HG03060 (cell line): ENCODE measurements around the gene MMP15.
"Not testable (repeated sequence)": the region's sequence is repeated elsewhere in the genome, so short reads cannot be mapped to it uniquely, and the experiment has no call there.

Experiments used
- ATAC-seq: cut with Tn5 transposase; IDR thresholded peaks from one replicate; pipeline ENCODE4 v1.9.1; 2021; ENCODE audit warnings: low read depth, moderate number of reproducible peaks; ENCODE audit not compliant: unreplicated experiment

The MMP15 gene

DNA sequence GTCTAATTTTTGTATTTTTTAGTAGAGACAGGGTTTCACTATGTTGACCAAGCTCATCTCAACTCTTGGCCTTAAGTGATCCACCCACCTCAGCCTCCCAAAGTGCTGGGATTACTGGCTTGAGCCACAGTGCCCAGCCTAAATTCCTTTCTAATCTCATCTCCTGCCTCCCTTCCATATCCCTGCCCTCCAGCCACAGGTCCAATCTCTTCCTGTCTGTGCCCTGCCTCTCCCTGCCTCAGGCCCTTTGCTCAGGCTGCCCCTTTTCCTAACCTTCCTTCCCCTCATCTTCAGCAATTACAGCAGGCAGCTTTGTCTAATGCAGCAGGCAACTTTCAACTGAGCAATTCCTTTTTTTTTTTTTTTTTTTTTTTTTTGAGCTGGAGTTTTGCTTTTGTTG, 56.8 kb downstream of the MMP15 start:
- no peak for ATAC-seq

DNA sequence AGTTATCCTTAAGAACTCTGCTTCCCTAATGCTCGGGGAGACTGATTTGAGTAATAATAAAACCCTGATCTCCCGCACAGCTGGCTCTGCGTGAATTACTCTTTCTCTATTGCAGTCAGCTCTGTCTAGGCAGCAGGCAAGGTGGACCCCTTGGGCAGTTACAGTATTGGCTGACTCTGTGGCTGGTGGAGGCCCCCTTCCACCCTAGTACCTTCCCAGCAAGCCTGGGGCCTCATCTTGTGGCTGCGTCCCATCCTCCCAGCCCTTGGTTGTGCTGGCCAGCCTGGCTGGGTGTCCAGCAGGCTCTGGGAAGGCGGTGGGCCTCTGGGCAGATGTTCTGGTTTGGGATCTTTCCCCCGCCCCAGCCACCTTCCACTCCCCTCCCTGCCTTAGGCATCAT, 59.1 kb downstream of the MMP15 start:
- no peak for ATAC-seq

GRCh38 chr16:58085171-58085570, 59.6 kb downstream of the MMP15 start:
- no peak for ATAC-seq

- ATAC-seq = no peak
Observed at GRCh38 chr16:58085584-58086251, 60.2 kb downstream of the MMP15 start.

DNA sequence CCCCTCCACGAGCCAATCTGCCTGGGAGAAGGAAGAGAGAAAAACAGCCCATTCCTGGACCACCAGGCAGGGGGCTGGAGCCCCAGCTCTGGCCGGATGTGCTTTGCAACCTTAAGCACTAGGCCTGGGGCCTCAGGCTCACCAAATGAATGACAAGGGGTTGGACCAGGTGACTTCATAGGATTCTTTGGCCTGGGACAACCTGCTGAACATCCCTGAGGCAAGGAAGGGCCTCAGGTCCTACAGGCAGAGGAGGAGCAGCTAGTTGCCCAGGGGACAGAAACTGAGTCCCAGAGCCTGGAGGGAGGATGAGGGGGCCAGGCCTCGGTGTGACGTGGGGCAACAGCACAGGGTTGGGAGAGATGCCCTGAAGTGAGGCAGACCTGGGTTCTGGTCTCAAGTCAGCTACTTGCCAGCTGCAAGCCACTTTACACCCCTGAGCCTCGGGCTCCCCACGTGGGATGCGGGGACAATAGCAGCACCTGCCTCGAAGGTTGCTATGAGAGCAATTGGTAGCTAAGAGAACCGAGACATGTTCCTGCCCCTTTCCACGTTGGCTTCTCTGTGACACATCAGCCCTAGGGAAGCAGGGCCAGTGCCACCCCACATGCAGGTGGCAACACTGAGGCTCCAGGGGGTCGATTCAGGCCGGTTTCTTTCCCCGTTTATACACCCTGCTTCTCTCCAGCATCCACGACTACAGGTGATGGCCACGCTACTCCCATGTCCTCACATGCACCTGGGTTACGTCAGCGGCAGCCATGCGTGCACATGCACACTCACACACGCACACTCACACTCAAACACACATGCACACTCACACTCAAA, 61.0 kb downstream of the MMP15 start:
- no peak for ATAC-seq

DNA sequence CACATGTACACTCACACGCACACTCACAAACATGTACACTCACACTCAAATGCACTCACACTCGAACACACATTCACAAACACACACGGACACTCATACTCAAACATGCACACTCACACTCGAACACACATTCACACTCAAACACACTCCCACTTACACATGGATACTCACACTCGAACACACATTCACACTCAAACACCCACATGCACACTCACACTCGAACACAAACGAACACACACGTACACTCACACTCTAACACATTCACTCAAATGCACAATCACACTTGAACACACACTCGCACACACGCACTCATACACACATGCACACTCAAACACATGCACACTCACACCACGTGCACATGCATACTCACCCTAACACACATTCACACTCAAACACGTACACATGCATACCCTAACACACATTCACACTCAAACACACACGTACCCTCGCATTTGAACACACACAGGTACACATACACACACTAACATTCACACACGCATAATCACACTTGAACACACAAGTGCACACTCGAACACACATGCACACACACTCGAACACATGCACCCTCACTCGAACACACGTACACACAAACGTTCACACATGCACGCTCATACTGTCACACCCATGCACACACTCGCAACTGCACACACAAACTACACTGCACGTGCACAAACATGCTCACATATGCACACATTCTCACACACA, 61.8 kb downstream of the MMP15 start:
- no peak for ATAC-seq

DNA sequence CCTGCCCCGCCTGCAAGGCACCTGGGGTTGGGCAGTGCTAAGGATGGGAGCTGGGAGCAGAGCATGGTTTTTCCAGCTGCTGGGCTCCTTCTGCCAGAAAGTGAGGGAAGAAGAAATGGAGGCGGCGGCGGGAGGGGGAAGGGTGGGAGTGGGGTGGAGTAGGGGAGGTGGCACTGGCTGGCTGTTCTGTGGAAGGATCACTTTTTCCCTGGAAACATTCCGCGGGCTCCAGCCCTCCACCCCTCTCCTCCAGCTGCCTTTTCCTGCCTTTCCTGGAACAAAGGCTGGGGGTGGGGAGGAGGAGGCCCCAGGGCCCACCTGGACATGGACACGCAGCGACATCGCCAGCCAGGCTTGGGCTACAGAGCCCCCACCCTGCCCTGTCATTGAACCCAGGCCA, 62.5 kb downstream of the MMP15 start:
- ATAC-seq = no peak

GRCh38 chr16:58090396-58090795, 64.8 kb downstream of the MMP15 start:
- not testable (repeated sequence) for ATAC-seq

GRCh38 chr16:58094026-58094425, 68.5 kb downstream of the MMP15 start:
- ATAC-seq = no peak

GRCh38 chr16:58094791-58095574, 69.4 kb downstream of the MMP15 start:
- no peak for ATAC-seq

GRCh38 chr16:58095575-58095960, 70.0 kb downstream of the MMP15 start:
- not testable (repeated sequence) for ATAC-seq

DNA sequence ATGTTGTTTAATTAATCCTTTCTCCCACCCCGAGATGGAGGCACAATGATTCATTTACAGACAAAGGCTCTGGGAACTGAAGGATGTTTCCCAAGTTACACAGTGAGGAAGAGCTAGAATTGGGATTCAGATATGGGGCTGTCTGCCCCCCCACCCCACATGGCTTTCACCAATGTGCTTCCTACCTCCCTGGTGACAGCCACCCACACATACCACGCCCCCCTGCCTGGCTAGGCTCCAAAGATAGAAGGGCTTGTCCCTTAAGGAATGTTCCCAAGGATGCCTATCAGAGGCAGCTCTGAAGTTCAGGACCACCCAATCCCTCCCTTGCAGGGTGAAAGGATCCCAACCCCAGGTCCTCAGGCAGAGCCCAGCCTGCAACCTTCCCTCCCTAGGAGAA, 70.7 kb downstream of the MMP15 start:
- ATAC-seq = no peak
